ENCODE data around the gene TLN1. TPM values are rescaled to one million over a fixed set of nuclear protein-coding genes. Genes with fewer than 3 reads are reported as not detected.
A peak's percentile ranks its signal among the peaks of the same experiment; 100 is the strongest.

TLN1 gene
- total and polyA plus RNA-seq, 8 donors = 152 to 471 (median 191) TPM

- H3K4me1 ChIP-seq = peaks cover 4 to 19% of the 10 kb centered on the region in 2 donors
- no peaks in the 10 kb centered on the region for H3K9me3 ChIP-seq
- intact Hi-C loops (cut with DNase I) = no loop called here
- peak overlapping the region; percentile 75 to 87 for H3K27ac ChIP-seq
- peaks cover 0 to 9% of the 10 kb centered on the region in 2 donors for H3K27me3 ChIP-seq
- no peak for DNase-seq
- H3K4me3 ChIP-seq = no peak overlapping the region
- ATAC-seq = no peak
- H3K36me3 ChIP-seq = peaks cover 0 to 14% of the 10 kb centered on the region in 2 donors
- no peak for TF ChIP-seq CTCF (IDR thresholded peaks at IDR 0.05)
Measured at GRCh38 chr9:35691757-35692301, 40.2 kb downstream of the TLN1 start.

DNA sequence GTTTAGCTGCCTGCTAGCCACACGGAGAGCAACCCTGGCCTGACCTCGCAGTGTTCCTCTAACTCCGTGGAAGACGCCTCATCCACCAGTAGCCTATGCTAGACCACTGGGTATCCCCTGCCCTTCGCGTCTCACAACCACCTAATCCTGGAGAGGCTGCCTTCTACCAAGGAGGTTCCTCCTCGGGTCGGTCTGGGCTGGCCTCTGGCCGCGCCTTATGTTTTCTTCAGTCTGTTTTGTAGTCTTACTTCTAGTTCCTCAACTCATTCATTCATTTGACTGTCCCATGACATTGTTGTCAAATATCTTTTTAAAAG lies 40.7 kb downstream of the TLN1 start:
- TF ChIP-seq CTCF (IDR thresholded peaks at IDR 0.05) = no peak
- DNase-seq = no peak
- H3K9me3 ChIP-seq = no peaks in the 10 kb centered on the region
- intact Hi-C loops (cut with DNase I) = no loop called here
- no peak for ATAC-seq
- peaks cover 0 to 9% of the 10 kb centered on the region in 2 donors for H3K27me3 ChIP-seq
- H3K4me1 ChIP-seq = peaks cover 4 to 19% of the 10 kb centered on the region in 2 donors
- H3K36me3 ChIP-seq = peaks cover 0 to 9% of the 10 kb centered on the region in 2 donors
- peak overlapping the region; percentile 75 to 87 for H3K27ac ChIP-seq
- peak overlapping the region; percentile 68 for H3K4me3 ChIP-seq

- no peak for TF ChIP-seq CTCF (IDR thresholded peaks at IDR 0.05)
- H3K4me1 ChIP-seq = peaks cover 4 to 19% of the 10 kb centered on the region in 2 donors
- peak overlapping the region; percentile 68 for H3K4me3 ChIP-seq
- DNase-seq = peak; percentile 78 to 88 (median 80)
- intact Hi-C loops (cut with DNase I) = no loop called here
- ATAC-seq = peak; percentile 76
- H3K27me3 ChIP-seq = peaks cover 0 to 9% of the 10 kb centered on the region in 2 donors
- H3K27ac ChIP-seq = peak overlapping the region; percentile 75 to 87
- peaks cover 0 to 4% of the 10 kb centered on the region in 2 donors for H3K36me3 ChIP-seq
- H3K9me3 ChIP-seq = no peaks in the 10 kb centered on the region
Measured at GRCh38 chr9:35690614-35691333, 41.2 kb downstream of the TLN1 start.

DNA sequence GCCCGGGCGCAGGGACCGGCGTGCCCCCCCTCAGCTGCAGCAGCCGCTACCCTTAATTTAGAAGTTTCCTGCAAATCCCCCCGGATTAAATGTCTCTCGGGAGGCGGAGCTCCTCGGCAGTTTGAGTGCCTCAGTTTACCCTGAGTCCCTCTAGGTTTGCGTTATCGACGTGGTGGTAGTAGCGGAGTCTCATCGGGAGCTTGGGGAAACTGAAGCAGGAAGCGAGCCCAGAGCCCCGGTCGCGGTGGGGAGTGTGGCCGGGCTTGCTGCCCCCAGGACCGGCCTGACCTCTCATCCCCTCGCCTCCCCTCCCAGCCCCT lies 41.7 kb downstream of the TLN1 start:
- intact Hi-C loops (cut with DNase I) = no loop called here
- H3K4me1 ChIP-seq = peaks cover 4 to 19% of the 10 kb centered on the region in 2 donors
- H3K9me3 ChIP-seq = no peaks in the 10 kb centered on the region
- peaks cover 0 to 9% of the 10 kb centered on the region in 2 donors for H3K27me3 ChIP-seq
- H3K27ac ChIP-seq = peak overlapping the region; percentile 75 to 87
- DNase-seq = no peak
- H3K36me3 ChIP-seq = peaks cover 0 to 4% of the 10 kb centered on the region in 2 donors
- no peak for TF ChIP-seq CTCF (IDR thresholded peaks at IDR 0.05)
- ATAC-seq = no peak
- H3K4me3 ChIP-seq = peak overlapping the region; percentile 68

- peak within 1 kb of the TSS; percentile 68 for H3K4me3 ChIP-seq
- ATAC-seq (peak; percentile 55), DNase-seq (peak in 3 of 4 donors; percentile 70 to 89 (median 71))
- peaks cover 0 to 9% of the 10 kb centered on the region in 2 donors for H3K36me3 ChIP-seq
- peaks cover 0 to 19% of the 10 kb centered on the region in 2 donors for H3K4me1 ChIP-seq
- H3K9me3 ChIP-seq = no peaks in the 10 kb centered on the region
- TF ChIP-seq CTCF (IDR thresholded peaks at IDR 0.05) = no peak
- peak within 1 kb of the TSS; percentile 75 to 87 for H3K27ac ChIP-seq
- intact Hi-C loops (cut with DNase I) = no loop called here
- peaks cover 0 to 9% of the 10 kb centered on the region in 2 donors for H3K27me3 ChIP-seq
Measured at GRCh38 chr9:35689542-35690293, 42.3 kb downstream of the TLN1 start, which contains the start of gene TPM2. TSS of gene TPM2 (minus strand) at chr9:35689925. CDS start at chr9:35689817, 108 bp downstream.
